HEK293T (cell line): ENCODE data around the gene COL6A1.

Experiments
- CTBP1 ChIP-seq: fragments of 450-650 bp; IDR thresholded peaks from 2 replicates; pipeline ENCODE4 v1.6.1; 2016; ENCODE audit warnings: borderline replicate concordance
- FOXM1 ChIP-seq: fragments of 450-650 bp; IDR thresholded peaks from 2 replicates; pipeline ENCODE4 v1.6.1; 2017; ENCODE audit warnings: mild to moderate bottlenecking, borderline replicate concordance
- HDGF ChIP-seq: fragments of 450-650 bp; IDR thresholded peaks from 2 replicates; pipeline ENCODE4 v1.6.1; 2017; ENCODE audit warnings: antibody characterized with exemption, borderline replicate concordance
- L3MBTL2 ChIP-seq: fragments of 450-650 bp; conservative IDR thresholded peaks from 2 replicates; pipeline ENCODE4 v1.6.1; 2016; ENCODE audit warnings: mild to moderate bottlenecking
- SP1 ChIP-seq: fragments of 450-650 bp; IDR thresholded peaks from 2 replicates; pipeline ENCODE4 v1.6.1; 2017

- TF ChIP-seq HDGF (no peak), CTBP1 (no peak), SP1 (no peak), FOXM1 (no peak), L3MBTL2 (no peak)
These were observed 16.9 kb upstream of the COL6A1 start for GRCh38 chr21:45964649-45965048.
